GM21619 (cell line): ENCODE data around the gene ATG14.
"Not testable (repeated sequence)": the region's sequence is repeated elsewhere in the genome, so short reads cannot be mapped to it uniquely, and the experiment has no call there.

Experiments
- ATAC-seq: cut with Tn5 transposase; IDR thresholded peaks from one replicate; pipeline ENCODE4 v1.9.1; 2021; ENCODE audit not compliant: unreplicated experiment

The ATG14 gene

GRCh38 chr14:55387121-55387520 is 24.5 kb downstream of the ATG14 start:
- no peak for ATAC-seq

DNA sequence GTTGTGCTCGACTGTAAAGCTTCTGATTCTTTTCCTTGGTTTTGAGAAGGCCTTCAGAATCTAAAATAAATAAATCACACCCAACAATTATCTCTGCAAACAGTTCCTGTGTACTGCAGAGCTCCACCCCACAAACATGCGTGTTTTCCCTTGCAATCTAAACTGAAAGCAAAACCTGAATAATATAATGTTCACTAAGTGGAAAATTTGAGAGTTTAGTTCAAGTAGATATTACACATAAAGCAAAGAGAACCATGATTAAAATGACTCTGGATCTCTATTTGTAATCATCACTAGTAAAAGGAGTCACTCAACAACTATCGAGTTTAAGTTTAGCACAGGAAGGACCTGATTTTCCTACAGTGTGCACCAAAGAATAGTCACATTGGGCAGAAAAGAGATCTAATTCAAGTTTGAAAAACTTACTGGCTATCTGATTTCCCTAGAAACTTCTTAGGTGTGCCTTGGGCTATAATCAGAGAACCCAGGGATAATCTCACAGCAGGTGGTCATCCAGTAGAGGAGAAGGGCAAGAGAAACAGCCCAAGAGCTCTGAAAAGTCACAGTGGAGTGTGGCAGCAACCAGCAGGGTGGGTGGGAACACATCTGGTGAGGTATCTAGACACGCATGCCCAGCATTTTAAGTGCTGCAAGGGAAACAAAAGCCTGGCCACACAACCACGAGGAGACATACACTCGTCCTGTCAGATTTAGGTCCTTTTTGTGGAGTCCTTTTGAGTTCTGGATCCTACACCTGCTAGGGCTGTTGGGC is 25.4 kb downstream of the ATG14 start:
- no peak for ATAC-seq

DNA sequence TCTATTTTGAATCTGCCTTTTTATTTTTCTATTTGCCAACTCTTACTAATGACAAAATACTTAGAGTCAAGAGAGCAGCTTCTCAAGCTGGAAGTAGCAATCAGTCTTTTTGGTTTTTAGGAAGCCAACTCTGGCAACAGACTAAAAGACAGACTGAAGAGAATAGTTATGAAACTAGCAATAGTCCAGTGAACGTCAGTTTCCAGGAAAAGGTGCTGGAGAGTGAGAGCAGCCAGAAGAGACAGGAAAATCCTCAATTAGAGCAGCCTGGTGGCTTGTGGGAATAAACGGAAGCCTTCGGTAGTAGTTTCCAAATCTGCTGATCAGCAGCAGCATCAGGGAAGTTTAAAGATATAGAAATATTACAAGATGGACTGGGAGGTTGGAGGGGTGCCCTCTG is 27.1 kb downstream of the ATG14 start:
- ATAC-seq = no peak

GRCh38 chr14:55383541-55384140 is 28.0 kb downstream of the ATG14 start:
- no peak for ATAC-seq

DNA sequence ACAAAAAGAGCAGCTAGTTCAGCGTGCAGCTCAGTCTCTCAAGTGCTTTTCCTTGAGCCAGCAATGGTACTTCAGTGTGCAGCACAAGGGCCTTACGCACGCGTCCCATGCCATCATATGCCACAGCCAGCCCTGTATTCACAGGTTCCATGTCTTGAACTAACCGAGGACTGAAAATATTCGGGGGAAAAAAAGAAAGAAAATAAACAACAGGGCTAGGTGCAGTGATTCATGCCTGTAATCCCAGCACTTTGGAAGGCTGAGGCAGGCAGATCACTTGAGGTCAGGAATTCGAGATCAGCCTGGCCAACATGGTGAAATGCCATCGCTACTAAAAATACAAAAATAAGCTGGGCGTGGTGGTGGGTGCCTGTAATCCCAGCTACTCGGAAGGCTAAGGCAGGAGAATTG is 28.6 kb downstream of the ATG14 start:
- not testable (repeated sequence) for ATAC-seq

DNA sequence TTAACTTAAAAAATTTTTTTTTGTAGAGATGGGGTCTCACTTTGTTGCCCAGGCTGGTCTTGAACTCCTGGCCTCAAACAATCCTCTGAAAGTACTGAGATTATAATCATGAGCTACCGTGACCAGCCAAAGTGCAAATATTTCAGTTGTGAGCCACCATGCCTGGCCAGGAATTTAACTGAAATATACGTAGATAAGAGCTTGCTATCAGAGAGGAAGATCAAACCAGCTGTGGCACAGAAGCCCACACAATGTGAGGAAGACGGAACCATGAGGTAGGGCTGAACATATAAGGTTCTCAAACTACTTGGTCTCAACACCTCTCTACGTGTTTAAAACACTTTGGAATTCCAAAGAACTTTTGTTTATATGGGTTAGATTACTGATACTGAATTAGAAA is 29.1 kb downstream of the ATG14 start:
- ATAC-seq = no peak

DNA sequence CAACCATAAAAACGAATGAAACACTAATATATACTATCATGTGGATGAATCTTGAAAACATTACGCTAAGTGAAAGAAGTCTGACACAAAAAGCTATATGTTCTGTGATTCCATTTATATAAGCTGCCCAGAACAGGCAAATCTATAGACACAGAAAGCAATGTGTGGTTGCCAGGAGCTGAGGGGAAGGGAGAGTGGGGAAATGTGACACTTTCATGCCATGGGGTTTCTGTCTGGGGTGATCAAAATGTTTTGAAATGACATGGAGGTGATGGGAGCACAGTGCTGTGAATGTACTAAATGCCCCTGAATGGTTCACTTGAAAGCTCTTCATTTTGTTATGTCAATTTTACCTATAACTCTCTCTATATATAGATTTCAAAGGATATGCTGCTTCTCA is 30.1 kb downstream of the ATG14 start:
- no peak for ATAC-seq

DNA sequence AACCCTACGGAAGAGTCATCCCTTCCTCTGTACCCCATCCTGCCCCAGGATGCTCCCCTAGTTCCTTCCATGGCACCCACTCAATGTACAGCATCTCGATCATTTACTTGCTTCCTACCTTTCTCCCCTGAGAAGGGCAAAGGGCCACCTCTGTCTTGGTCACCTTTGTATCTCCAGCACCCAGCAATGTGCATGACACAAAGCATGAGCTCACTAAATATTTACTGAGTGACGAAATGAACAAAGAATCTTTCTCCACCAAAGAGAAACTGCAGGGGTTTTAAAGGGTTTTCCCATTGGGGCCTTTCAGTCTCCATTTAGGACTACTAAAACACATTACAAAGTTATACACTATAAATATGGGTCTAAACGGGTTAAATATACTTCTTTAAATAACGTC is 30.6 kb downstream of the ATG14 start:
- no peak for ATAC-seq

DNA sequence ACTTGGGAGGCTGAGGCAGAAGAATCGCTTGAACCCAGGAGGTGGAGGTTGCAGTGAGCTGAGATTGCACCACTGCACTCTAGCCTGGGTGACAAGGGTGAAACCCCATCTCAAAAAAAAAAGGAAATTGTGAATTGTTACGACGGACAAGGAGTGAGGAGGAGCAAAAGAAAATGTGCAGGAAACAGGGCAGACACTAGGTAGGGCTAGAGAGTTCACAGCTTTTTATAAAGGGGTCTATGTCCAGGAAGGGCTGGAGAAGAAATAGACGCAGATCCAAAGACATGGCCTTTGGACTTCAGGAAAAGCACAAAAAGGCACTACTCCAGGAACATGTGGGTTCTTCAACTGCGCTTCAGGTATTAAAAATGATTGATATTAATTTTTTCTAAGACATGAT is 34.4 kb downstream of the ATG14 start:
- ATAC-seq = no peak

GRCh38 chr14:55374771-55375170 is 36.9 kb downstream of the ATG14 start:
- no peak for ATAC-seq

DNA sequence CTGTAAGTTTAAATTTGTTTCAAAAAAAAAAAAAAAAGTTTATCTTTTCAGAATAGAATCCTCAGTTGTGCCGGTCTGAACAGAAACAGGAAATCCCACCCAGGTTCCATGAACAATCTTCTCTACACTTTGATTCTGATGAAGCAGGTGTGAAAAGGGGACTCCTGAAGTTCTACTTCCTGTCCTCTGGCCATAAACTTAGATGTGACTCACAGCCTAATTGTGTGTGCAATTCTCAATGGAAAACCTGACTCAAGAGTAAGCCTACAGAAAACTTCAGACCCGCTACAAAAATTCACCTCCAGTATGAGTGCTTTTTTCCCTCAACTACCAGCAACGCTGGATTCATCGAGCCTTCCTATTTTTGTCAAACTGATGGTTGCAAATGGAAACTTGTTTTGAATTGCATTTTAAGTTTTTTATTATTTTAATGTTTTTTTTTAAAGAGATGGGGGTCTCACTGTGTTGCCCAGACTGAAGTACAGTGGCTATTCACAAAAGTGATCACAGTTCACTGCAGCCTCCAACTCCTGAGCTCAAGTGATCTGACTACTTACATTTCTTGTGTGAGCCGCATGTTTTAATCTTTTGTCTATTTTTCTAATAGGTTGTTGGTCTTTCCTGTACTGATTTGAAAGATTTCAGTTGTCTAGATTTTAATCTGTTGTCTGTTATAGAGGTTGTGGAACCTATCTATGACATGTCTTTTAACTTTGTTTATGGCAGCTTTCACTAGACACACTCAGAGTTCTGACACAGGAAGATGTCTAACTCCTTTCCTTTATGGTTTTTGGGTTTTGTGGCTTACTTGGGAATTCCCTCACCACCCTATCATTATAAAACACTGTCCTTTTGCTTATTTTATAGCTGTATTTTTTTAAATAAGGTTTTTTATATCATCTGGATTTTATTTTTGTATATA is 37.6 kb downstream of the ATG14 start:
- no peak for ATAC-seq

DNA sequence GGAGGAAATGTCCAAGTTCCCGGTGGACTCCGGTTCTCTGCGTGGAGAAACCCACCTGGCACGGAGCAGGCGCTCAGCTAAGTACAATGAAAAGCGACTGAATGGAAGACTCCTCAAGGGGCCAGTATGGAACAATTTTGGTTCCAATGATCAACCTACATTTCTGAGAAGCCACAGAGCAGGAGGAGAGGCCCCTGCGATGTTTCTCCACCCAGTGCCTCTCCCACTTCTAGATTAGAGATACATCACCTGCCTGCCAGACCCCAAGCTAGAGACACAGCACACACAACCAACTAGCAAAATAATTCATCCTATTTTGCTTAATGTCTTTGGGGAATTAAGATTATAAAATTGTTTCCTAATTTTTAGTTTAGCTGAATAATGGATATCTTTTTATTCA is 38.8 kb downstream of the ATG14 start:
- ATAC-seq = no peak

- no peak for ATAC-seq
Measured at GRCh38 chr14:55372423-55372822, 39.2 kb downstream of the ATG14 start.

- no peak for ATAC-seq
Measured at GRCh38 chr14:55370883-55371455, 40.7 kb downstream of the ATG14 start.

GRCh38 chr14:55366271-55366670 is 45.4 kb downstream of the ATG14 start:
- ATAC-seq = no peak

GRCh38 chr14:55361190-55361589 is 50.4 kb downstream of the ATG14 start:
- no peak for ATAC-seq

DNA sequence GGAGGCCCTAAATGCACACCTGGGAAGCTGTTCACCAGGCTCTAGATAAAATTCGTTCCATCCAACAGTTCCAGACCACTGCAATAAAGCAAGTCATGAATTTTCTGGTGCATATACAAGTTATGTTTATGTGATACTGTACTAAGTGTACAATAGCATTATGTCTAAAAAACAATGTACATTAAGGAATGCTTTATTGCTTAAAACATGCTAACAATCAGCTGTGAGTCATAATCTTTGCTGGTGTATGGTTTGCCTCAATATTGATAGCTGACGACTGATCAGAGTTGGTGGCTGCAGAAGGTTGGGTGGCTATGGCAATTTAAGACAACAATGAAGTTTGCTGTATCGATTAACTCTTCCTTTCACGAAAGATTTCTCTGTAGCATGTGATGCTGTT is 52.3 kb downstream of the ATG14 start:
- ATAC-seq = no peak

DNA sequence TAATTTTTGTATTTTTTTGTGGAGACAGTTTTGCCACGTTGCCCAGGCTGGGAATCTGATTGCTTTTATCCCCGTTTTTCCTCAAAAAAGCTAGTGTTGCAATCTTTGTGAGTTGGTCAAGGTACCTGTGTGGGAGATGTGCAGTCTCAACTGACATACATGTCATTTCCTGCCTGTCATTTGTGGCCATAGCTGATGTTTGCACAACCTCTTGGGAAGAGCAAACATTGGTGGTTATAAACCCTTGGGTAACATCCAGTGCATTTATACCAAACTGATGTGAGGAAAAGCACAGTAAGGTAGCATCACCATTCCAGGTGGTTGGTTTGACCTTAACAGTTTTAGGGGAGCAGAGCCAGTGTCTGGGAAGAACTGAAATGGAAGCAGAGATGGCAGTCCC is 54.7 kb downstream of the ATG14 start:
- no peak for ATAC-seq

GRCh38 chr14:55355922-55356321 is 55.7 kb downstream of the ATG14 start:
- ATAC-seq = no peak

DNA sequence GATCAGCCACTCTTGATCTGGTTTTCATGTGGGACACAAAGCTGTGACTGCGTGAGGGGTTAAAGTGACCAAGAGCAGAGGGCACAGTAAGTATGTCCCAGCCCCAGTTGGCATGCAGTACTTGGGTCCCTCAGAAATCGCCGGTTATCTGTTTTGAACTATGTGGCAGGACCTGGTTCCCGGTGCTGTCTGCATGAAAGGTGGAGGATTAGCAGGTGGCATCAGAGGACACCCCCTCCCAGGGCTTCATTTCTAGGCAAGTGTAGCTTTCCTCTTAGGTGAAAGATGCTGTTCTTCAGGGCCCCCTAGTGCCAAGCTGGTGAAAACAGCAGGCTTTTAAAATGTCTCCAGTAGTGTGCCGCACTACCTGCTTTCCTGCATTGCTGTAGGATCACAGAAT is 57.1 kb downstream of the ATG14 start:
- ATAC-seq = peak; percentile 69

DNA sequence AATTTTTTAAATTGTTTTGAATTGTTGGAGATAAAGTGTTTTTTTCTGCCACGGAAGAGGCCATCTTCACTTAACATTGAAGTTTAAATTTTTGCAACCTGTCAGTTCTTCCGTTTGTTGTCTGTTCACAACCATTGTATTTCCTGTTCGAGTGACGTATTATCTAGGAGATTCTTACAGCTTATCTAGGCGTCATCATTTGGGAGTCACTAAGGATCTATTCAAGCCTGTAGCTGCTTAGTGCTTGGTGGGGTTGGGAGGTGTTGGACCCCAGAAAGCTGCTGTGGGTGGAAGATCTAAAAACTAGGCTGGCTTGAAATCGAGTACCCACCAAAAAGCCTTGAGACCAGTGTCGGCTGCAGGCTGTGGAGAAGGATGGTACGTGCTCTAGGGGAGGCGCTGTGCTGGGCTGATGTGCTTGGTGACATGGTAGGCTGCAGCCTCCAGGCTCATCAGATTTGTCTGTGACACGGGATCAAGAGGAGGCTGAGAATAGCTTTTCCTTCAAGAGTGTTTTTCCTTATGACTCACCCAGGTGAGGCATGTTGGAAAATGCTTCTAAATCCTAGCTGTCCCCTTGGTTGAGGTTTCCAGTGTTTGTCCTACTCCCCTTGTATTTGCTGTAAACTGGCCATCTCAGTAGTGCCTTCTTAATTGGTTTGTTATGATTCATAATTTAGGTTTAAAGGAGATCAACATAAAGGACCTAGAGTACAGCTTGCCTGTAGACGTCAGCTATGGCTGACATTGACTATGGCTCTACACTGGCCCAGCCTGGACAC is 57.8 kb downstream of the ATG14 start:
- ATAC-seq = no peak
